GM12873 (cell line): Measurements from ENCODE around the gene UBE2J2.

Experiments
- TF ChIP-seq, protein P1 (sequence below): IDR thresholded peaks from 2 replicates; pipeline ENCODE4 v1.5.1; 2012; ENCODE audit warnings: low read depth, mild to moderate bottlenecking, moderate library complexity, low read length, control low read depth; ENCODE audit not compliant: insufficient read depth; ENCODE audit errors: missing control alignments

Gene UBE2J2

DNA sequence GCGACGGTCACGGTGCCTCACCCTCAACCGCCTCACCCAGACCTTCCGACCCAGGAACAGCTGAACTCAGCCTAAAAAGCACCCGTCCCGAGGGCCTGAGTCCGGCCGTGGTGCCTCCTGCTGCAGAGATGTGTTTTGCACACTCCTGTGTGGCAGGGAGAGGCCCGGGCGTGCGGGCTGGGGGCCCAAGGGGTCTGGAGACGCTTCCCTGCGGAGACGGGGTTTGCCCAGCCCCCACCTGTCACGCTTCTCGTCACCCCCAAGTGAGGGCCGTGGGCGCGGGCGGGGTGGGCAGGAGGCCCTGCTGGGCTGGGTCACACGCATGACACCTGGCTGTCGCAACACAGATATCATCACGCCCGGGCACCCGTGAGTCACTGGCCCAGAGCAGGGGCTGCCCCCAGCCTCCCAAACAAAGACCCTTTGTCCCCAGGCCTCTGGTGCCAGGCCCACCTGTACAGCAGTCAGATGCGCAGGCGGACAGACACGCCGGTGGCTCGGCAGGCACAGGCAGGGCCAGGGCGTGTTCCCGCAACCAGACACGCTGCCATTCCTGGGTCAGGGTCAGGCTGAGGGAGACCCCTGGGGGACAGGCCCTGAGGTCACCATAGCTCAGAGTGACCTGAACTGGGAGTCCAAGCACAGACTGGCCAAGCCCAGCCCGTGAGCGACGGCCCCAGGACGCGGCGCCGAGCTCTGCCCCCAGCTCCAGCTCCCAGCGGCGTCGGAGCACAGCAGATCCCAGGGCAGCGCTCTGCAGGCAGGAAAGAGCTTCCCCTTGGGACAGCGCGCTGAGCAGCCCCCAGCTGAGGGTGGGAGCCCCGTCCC lies 35.6 kb downstream of the UBE2J2 start:
- TF ChIP-seq, protein P1, sequence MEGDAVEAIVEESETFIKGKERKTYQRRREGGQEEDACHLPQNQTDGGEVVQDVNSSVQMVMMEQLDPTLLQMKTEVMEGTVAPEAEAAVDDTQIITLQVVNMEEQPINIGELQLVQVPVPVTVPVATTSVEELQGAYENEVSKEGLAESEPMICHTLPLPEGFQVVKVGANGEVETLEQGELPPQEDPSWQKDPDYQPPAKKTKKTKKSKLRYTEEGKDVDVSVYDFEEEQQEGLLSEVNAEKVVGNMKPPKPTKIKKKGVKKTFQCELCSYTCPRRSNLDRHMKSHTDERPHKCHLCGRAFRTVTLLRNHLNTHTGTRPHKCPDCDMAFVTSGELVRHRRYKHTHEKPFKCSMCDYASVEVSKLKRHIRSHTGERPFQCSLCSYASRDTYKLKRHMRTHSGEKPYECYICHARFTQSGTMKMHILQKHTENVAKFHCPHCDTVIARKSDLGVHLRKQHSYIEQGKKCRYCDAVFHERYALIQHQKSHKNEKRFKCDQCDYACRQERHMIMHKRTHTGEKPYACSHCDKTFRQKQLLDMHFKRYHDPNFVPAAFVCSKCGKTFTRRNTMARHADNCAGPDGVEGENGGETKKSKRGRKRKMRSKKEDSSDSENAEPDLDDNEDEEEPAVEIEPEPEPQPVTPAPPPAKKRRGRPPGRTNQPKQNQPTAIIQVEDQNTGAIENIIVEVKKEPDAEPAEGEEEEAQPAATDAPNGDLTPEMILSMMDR, result no peak

DNA sequence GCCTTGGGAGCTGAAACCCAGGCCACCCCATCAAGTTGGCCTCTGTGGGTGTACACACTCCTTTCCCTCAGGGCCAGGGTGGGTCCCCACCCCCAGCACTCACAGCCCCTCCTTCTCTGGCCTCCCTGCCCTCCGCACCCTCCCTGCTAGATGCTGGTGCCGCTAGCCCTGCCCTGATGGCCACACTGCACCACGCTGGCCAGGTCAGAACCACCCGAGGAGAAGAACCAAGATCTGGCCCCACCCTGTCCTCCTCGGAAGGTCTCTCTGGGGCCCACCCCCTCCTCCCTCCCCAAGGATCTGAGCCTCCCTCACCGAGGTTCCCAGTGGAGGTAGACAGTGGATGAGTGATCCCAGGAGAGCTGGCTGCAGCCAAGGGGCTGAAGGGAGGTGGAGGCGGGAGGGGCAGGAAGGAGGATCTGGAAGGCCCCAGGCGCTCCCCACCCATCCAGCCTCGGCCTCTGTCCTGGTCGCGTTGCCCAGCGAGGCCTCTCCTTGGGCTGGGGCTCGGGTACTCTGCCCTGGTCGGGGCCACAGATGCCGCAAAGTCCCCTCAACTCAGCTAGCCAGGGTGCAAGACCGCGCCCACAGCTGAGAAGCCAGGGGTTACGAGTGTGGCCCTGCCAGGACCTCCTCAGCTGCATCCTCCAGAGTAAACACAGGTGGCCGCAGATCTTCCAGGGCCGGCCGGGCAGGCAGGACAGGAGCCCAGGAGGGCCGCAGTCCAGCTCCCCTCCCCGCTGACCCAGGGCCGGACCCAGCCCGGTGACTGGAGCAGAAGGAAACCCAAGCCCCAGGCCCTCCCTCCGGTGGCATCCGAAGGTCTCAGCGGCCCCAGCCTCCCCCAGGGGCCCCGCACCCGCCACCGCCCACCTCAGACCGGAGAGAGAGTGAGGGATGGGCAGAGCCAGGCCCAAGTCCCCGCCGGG lies 36.4 kb downstream of the UBE2J2 start:
- TF ChIP-seq, protein P1, result no peak

DNA sequence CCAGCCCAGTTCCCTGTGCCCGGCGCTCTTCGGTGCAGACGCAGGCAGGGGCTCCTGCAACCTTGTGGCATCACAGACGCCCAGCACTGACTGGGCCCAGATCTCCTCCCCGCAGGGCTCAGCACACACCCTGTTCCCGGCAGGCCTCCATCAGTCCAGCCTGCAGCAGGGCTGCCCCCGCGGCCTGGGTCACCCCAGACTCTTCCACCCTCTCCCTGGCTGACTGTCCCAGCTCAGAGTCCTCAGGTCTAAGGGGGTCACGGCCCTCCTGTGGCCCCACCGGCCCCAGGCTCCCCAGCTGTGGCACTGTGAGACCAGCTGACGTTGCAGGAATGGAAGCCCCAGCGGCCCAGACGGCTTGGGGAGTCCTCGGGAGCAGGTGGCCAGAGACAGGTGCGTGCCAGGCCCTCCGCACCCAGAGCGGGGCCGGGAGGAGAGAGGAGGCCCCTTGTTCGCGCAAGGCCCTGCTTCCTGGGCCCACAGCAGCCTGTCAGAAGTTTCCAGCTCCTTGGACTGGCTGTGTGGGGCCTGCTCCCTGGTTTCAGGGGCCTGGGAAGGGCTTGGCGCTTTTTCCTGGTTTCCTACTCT lies 37.4 kb downstream of the UBE2J2 start:
- TF ChIP-seq, protein P1, result no peak

DNA sequence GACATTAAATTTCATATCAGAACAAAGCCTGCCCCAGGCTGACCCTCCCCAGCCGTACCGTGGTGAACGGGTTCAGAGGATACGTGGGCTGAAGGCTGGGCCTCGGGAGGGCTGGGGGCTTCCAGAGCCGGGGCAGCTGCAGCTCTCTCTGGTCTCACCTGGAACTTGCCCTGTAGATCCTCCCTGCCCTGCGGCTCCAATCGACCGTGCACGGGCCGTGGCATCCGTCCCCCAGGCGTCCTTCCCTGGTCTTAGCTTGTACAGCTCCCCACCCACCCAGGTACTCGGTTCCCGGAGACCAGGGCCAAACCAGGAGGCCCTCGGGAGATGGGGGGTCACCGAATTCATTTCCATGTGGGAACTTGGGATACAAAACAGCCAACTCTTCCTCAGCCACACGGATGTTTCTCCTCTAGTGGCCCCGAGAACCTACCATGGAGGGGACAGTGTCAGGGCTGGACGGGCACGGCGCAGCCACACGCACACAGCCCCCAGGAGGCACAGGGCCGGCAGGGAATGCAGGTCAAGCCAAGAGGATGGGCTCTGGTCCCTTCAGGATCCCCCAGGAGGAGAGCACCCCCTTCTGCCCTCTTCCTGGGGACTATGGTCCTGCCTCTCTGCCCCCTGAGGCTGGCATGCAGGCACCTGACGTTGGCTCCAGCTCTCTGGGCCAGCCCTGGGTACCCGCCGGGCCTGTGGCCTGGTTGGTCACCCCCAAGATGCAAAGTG lies 38.5 kb downstream of the UBE2J2 start:
- TF ChIP-seq, protein P1, result no peak

DNA sequence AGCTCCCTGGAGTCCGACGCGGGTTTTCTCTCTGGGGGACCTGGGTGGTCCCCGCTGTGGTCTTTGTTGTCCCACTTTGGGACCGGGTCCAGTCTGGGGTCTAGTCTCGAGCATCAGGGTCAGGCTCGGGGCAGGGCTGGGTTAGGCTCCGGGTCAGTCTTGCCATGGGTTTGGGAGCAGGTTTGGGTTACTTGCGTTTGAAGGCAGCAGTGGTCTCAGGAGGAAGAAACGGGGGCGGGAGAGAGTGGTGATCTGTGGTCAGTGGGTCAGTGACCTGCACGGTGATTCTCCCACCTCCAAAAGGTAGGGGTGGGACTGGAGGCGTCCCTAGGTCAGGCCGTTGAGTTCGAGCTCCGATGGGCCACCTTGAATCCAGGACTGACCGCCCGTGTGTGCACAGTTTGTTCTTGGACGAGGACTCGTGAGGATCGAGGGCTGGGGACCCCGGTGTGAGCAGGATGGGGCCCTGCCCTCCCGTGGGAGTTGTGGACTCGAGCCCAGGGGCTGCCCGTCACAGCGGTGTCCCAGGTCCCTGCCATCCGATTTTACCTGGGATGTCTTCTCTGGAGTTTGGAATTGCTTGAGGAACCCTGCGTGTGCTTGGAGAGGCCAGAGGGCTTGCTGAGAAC lies 39.4 kb downstream of the UBE2J2 start:
- TF ChIP-seq, protein P1, result no peak

DNA sequence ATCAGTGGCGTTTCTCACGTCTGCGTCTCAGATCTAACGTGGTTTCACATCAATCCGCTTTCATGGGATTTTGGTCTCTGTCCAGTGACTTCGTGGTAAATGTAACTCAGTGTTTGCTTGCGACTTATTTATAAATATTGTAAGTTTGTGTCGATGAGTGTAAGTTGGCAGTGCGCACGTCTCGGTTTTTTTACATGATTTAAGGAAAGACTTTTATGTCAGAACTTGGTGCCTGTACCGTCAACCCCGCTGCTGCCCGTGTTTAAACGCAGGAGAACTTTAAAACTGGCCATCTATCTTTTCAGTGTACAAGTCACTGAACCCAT lies 40.1 kb downstream of the UBE2J2 start:
- TF ChIP-seq, protein P1, result no peak
